IMR-90 (cell line): ENCODE results near the gene CLDN7. TPM values are rescaled to one million over a fixed set of nuclear protein-coding genes. Genes with fewer than 3 reads are reported as not detected.

Experiments used
- ATAC-seq: fragments of 200-7000 bp; cut with Tn5 transposase; 2 replicates; pipeline ENCODE4 v1.9.1; 2020; ENCODE audit warnings: low read depth, mild to moderate bottlenecking, moderate library complexity
- BruUV-seq: library from RNA; stranded (reverse); fragments of 400-500 nt; replicated peaks from 2 replicates; lab custom pipeline; 2021; lab: Mats Ljungman, UMichigan
- CTCF ChIA-PET: fragments of 300-600 bp; formaldehyde crosslinking; extraction: SDS; loops from one replicate; lab custom pipeline; 2021; ENCODE audit warnings: antibody characterized with exemption; lab: Yijun Ruan, JAX
- POLR2A ChIA-PET: fragments of 300-600 bp; sonication (Branson Sonifier 250); formaldehyde crosslinking; loops from one replicate; lab custom pipeline; 2022; ENCODE audit warnings: antibody characterized with exemption; ENCODE audit not compliant: unreplicated experiment; lab: Charles Lee
- DNase-seq: peaks from one replicate; pipeline ENCODE4 v3.0.0; 2013
- H2AFZ ChIP-seq: replicated peaks from 2 replicates; pipeline ENCODE3; 2013; ENCODE audit warnings: low read length, mild to moderate bottlenecking; ENCODE audit not compliant: poor library complexity
- H2AK5ac ChIP-seq: 2 replicates; pipeline ENCODE4 v1.6.1; 2013; ENCODE audit warnings: low read depth, low read length, inconsistent platforms
- H2AK9ac ChIP-seq: replicated peaks from 2 replicates; pipeline ENCODE3; 2013; ENCODE audit warnings: mild to moderate bottlenecking, low read depth, low read length, moderate library complexity; ENCODE audit not compliant: poor library complexity
- H2BK120ac ChIP-seq: 2 replicates; pipeline ENCODE4 v1.6.1; 2013; ENCODE audit warnings: low read depth, low read length, inconsistent platforms
- H2BK15ac ChIP-seq: 3 replicates; pipeline ENCODE4 v1.6.1; 2013; ENCODE audit warnings: low read depth, low read length, inconsistent platforms
- H2BK20ac ChIP-seq: 2 replicates; pipeline ENCODE4 v1.6.1; 2013; ENCODE audit warnings: low read depth, mild to moderate bottlenecking, inconsistent platforms, low read length, moderate library complexity
- H2BK5ac ChIP-seq: 2 replicates; pipeline ENCODE4 v1.6.1; 2013; ENCODE audit warnings: mild to moderate bottlenecking, low read depth, low read length, inconsistent platforms; ENCODE audit not compliant: poor library complexity, severe bottlenecking
- H3K14ac ChIP-seq: replicated peaks from 2 replicates; pipeline ENCODE4 v1.6.1; 2013; ENCODE audit warnings: low read depth, low read length, inconsistent platforms
- H3K18ac ChIP-seq: 2 replicates; pipeline ENCODE4 v1.6.1; 2013; ENCODE audit warnings: low read depth, low read length, control low read depth
- H3K23ac ChIP-seq: 2 replicates; pipeline ENCODE4 v1.6.1; 2013; ENCODE audit warnings: low read depth, low read length, inconsistent platforms
- H3K27ac ChIP-seq: 2 replicates; pipeline ENCODE4 v1.5.1; 2013; ENCODE audit warnings: mild to moderate bottlenecking, control low read depth, low read length; ENCODE audit not compliant: insufficient read depth
- H3K27me3 ChIP-seq: 2 replicates; pipeline ENCODE4 v1.6.1; 2013; ENCODE audit warnings: low read length; ENCODE audit not compliant: control insufficient read depth, insufficient read depth
- H3K36me3 ChIP-seq: 2 replicates; pipeline ENCODE4 v1.6.1; 2013; ENCODE audit warnings: low read length, mixed read lengths; ENCODE audit not compliant: control insufficient read depth, insufficient read depth
- H3K4ac ChIP-seq: 2 replicates; pipeline ENCODE4 v1.6.1; 2013; ENCODE audit warnings: low read depth, low read length, inconsistent platforms
- H3K4me1 ChIP-seq: 2 replicates; pipeline ENCODE4 v1.6.1; 2013; ENCODE audit warnings: low read length, mixed read lengths; ENCODE audit not compliant: control insufficient read depth, insufficient read depth
- H3K4me2 ChIP-seq: 2 replicates; pipeline ENCODE4 v1.6.1; 2013; ENCODE audit warnings: low read depth, mild to moderate bottlenecking, control low read depth, low read length, moderate library complexity
- H3K4me3 ChIP-seq: 2 replicates; pipeline ENCODE4 v1.5.1; 2013; ENCODE audit warnings: low read depth, mild to moderate bottlenecking, control low read depth, low read length, moderate library complexity; ENCODE audit not compliant: insufficient read depth
- H3K56ac ChIP-seq: 2 replicates; pipeline ENCODE4 v1.6.1; 2013; ENCODE audit warnings: low read length, inconsistent platforms; ENCODE audit not compliant: insufficient read depth; ENCODE audit errors: extremely low read depth
- H3K79me1 ChIP-seq, 2 experiments: 2 replicates each; pipeline ENCODE4 v1.6.1; 2013; ENCODE audit warnings: low read length in 2 of 2, inconsistent platforms in 1 of 2, low read depth in 1 of 2
- H3K9ac ChIP-seq: 2 replicates; pipeline ENCODE4 v1.6.1; 2013; ENCODE audit warnings: low read depth, low read length, control low read depth
- H3K9me1 ChIP-seq: 2 replicates; pipeline ENCODE4 v1.6.1; 2013; ENCODE audit warnings: low read length, inconsistent platforms; ENCODE audit not compliant: insufficient read depth
- H3K9me3 ChIP-seq: 2 replicates; pipeline ENCODE4 v1.6.1; 2013; ENCODE audit warnings: low read length; ENCODE audit not compliant: control insufficient read depth, insufficient read depth
- H4K20me1 ChIP-seq: 2 replicates; pipeline ENCODE4 v1.6.1; 2013; ENCODE audit warnings: low read length, inconsistent platforms; ENCODE audit not compliant: insufficient read depth
- H4K5ac ChIP-seq: 2 replicates; pipeline ENCODE4 v1.6.1; 2013; ENCODE audit warnings: mild to moderate bottlenecking, low read depth, low read length, control low read depth
- H4K8ac ChIP-seq, 2 experiments: 2 replicates each; pipeline ENCODE4 v1.6.1; 2013; ENCODE audit warnings: low read depth in 2 of 2, low read length in 2 of 2, control low read depth in 1 of 2, inconsistent platforms in 1 of 2
- H4K91ac ChIP-seq: 2 replicates; pipeline ENCODE4 v1.6.1; 2013; ENCODE audit warnings: low read depth, low read length, inconsistent platforms; ENCODE audit not compliant: insufficient read depth
- BHLHE40 ChIP-seq: fragments of 150-350 bp; IDR thresholded peaks from 2 replicates; pipeline ENCODE4 v1.6.1; 2016; ENCODE audit warnings: mild to moderate bottlenecking, low read depth, low read length
- CEBPB ChIP-seq: IDR thresholded peaks from 2 replicates; pipeline ENCODE4 v1.6.1; 2012; ENCODE audit warnings: low read depth, low read length, improper control_type of control experiment
- CHD1 ChIP-seq: IDR thresholded peaks from 2 replicates; pipeline ENCODE4 v1.6.1; 2012; ENCODE audit warnings: low read depth, low read length, improper control_type of control experiment
- CTCF ChIP-seq: conservative IDR thresholded peaks from 2 replicates; pipeline ENCODE4 v1.5.1; 2012; ENCODE audit warnings: mild to moderate bottlenecking, low read depth, low read length, improper control_type of control experiment
- ELK1 ChIP-seq: fragments of 150-350 bp; IDR thresholded peaks from 2 replicates; pipeline ENCODE4 v1.6.1; 2016; ENCODE audit warnings: low read depth, mild to moderate bottlenecking, low read length, moderate library complexity, borderline replicate concordance
- FOS ChIP-seq: fragments of 150-350 bp; IDR thresholded peaks from 2 replicates; pipeline ENCODE4 v1.6.1; 2016; ENCODE audit warnings: low read depth, low read length
- MAFK ChIP-seq: IDR thresholded peaks from 2 replicates; pipeline ENCODE4 v1.6.1; 2012; ENCODE audit warnings: low read depth, low read length, improper control_type of control experiment
- MAZ ChIP-seq: IDR thresholded peaks from 2 replicates; pipeline ENCODE4 v1.6.1; 2012; ENCODE audit warnings: low read depth, mild to moderate bottlenecking, low read length, improper control_type of control experiment, moderate library complexity, borderline replicate concordance
- MXI1 ChIP-seq: IDR thresholded peaks from 2 replicates; pipeline ENCODE4 v1.6.1; 2012; ENCODE audit warnings: low read depth, mild to moderate bottlenecking, low read length, moderate library complexity, borderline replicate concordance
- NFE2L2 ChIP-seq: fragments of 150-350 bp; IDR thresholded peaks from 2 replicates; pipeline ENCODE4 v1.6.1; 2016; ENCODE audit warnings: low read depth, mild to moderate bottlenecking, low read length
- POLR2A ChIP-seq: IDR thresholded peaks from 2 replicates; pipeline ENCODE4 v1.6.1; 2012; ENCODE audit warnings: mild to moderate bottlenecking, low read depth, low read length
- RAD21 ChIP-seq: IDR thresholded peaks from 2 replicates; pipeline ENCODE4 v1.6.1; 2012; ENCODE audit warnings: low read length, improper control_type of control experiment
- RCOR1 ChIP-seq: IDR thresholded peaks from 2 replicates; pipeline ENCODE4 v1.6.1; 2012; ENCODE audit warnings: mild to moderate bottlenecking, low read length, improper control_type of control experiment; ENCODE audit not compliant: insufficient replicate concordance
- RFX5 ChIP-seq: IDR thresholded peaks from 2 replicates; pipeline ENCODE4 v1.8.0; 2012; ENCODE audit warnings: low read depth, mild to moderate bottlenecking, low read length, moderate library complexity
- SMC3 ChIP-seq: fragments of 150-350 bp; IDR thresholded peaks from 2 replicates; pipeline ENCODE4 v1.6.1; 2016; ENCODE audit warnings: low read depth, mild to moderate bottlenecking, antibody characterized with exemption, low read length, moderate library complexity
- WGBS, 2 experiments: methylation state at CpG; one replicate each; pipeline versions ENCODE4 v1.1.5 to v1.1.7; 2013; ENCODE audit warnings: missing lambda C conversion rate in 2 of 2; ENCODE audit not compliant: insufficient read length in 1 of 2; ENCODE audit errors: extremely low coverage in 2 of 2; 5-methylcytosine and 5-hydroxymethylcytosine counted together
- dilution Hi-C: fragments of 300-500 bp; cut with HindIII; formaldehyde crosslinking; loops from one replicate; pipeline ENCODE4 v1.14.3; 2018; ENCODE audit warnings: low sequenced_read_pairs; ENCODE audit not compliant: unreplicated experiment
- in situ Hi-C: fragments of 300-500 bp; cut with MboI; formaldehyde crosslinking; loops from 3 replicates; pipeline ENCODE4 v1.14.3; 2019; ENCODE audit warnings: low sequenced_read_pairs, inconsistent platforms, mixed read lengths
- intact Hi-C: fragments of 100-400 bp; cut with micrococcal nuclease; formaldehyde crosslinking; loops from 2 replicates; pipeline ENCODE4 v1.10.0; 2022
- polyA plus RNA-seq, 3 experiments: library from polyadenylated mRNA; depleted of rRNA; stranded (reverse); fragments of >200 nt; gene quantifications; 2 replicates each; pipeline ENCODE4 v1.2.3, GENCODE V29; 2012; ENCODE audit warnings: low replicate concordance in 1 of 3
- total RNA-seq: library from RNA; depleted of rRNA; stranded (reverse); fragments of >200 nt; gene quantifications from 2 replicates; pipeline ENCODE4 v1.2.3, GENCODE V29; 2012
- TF ChIP-seq, protein P1 (sequence below): fragments of 150-350 bp; IDR thresholded peaks from 2 replicates; pipeline ENCODE4 v1.6.1; 2017; ENCODE audit warnings: mild to moderate bottlenecking, antibody characterized with exemption, low read length, low read depth

The CLDN7 gene
- total and polyA plus RNA-seq, 2 of the 4 experiments (the other 2 are of a cell fraction) = 1.4 TPM

DNA sequence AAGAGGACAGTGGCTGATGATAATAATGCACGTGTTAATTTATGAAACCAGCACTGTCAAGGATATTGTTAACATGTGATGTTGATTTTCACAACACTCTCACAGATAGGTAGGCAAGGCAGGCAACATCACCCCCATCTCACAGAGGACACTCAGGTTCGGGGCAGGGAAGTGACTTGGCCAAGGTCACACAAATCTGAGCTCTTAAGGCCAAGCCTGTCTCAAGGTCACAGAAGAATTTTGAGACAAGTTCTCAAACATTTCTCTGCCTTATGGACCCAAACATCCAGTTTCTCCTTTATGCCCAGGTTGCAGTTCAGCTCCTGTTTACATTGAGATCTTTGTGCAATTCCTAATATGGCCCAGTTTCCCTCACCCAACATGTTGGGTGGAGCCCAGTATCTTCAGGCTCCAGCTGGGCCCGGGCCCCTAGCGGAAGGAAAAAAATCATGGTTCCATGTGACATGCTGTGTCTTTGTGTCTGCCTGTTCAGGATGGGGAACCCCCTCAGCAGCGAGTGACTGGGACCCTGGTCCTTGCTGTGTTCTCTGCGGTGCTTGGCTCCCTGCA is 20.6 kb upstream of the CLDN7 start:
- TF ChIP-seq RAD21 (no peak), BHLHE40 (no peak), MAZ (no peak), MAFK (no peak), ELK1 (no peak), RFX5 (no peak), RCOR1 (no peak), MXI1 (no peak), FOS (no peak), SMC3 (no peak), CEBPB (no peak), CHD1 (no peak), CTCF (no peak), POLR2A (no peak), NFE2L2 (no peak)
- TF ChIP-seq, protein P1, sequence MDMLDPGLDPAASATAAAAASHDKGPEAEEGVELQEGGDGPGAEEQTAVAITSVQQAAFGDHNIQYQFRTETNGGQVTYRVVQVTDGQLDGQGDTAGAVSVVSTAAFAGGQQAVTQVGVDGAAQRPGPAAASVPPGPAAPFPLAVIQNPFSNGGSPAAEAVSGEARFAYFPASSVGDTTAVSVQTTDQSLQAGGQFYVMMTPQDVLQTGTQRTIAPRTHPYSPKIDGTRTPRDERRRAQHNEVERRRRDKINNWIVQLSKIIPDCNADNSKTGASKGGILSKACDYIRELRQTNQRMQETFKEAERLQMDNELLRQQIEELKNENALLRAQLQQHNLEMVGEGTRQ = no peak
- DNase-seq = no peak
- intact Hi-C loops = no loop called here
- no peak overlapping the region for H4K8ac ChIP-seq
- ChIA-PET POLR2A (no interaction called here), CTCF (interaction anchor here (2.7 kb wide), 1 partner anchor 14 kb away, joined by 17 read pairs; no protein-coding TSS in a partner anchor)
- no peaks in the 10 kb centered on the region for H3K36me3 ChIP-seq
- H2BK120ac ChIP-seq = no peak overlapping the region
- no peak for ATAC-seq
- H3K56ac ChIP-seq = no peak overlapping the region
- no TSS peak for BruUV-seq
- dilution Hi-C loops = no loop called here
- H3K4ac ChIP-seq = no peak overlapping the region
- H3K4me2 ChIP-seq = no peak overlapping the region
- H2BK15ac ChIP-seq = no peak overlapping the region
- no peaks in the 10 kb centered on the region for H3K79me1 ChIP-seq
- no peak overlapping the region for H4K5ac ChIP-seq
- H4K20me1 ChIP-seq = no peaks in the 10 kb centered on the region
- H2BK20ac ChIP-seq = no peak overlapping the region
- peak overlapping the region; percentile 24; the same call in 1 of the 2 replicates for H3K23ac ChIP-seq
- H2AK9ac ChIP-seq = no peak overlapping the region
- H3K18ac ChIP-seq = no peak overlapping the region
- no peak overlapping the region for H3K14ac ChIP-seq
- H3K27me3 ChIP-seq = peaks cover 40% of the 10 kb centered on the region
- H3K4me1 ChIP-seq = peaks cover 2% of the 10 kb centered on the region; the same call in 1 of the 2 replicates
- no peak overlapping the region for H2AFZ ChIP-seq
- no peak overlapping the region for H3K27ac ChIP-seq
- H2BK5ac ChIP-seq = no peak overlapping the region
- in situ Hi-C loops = no loop called here
- H3K9ac ChIP-seq = no peak overlapping the region
- no CpG with 5 or more reads among the region's 6 CpGs for WGBS, 2 experiments
- no peak overlapping the region for H3K4me3 ChIP-seq
- H3K9me3 ChIP-seq = no peaks in the 10 kb centered on the region
- H2AK5ac ChIP-seq = no peak overlapping the region
- no peak overlapping the region for H4K91ac ChIP-seq
- no peaks in the 10 kb centered on the region for H3K9me1 ChIP-seq
